C4-2B (cell line): ENCODE results near the gene CCL18.
"Not testable (repeated sequence)": the region's sequence is repeated elsewhere in the genome, so short reads cannot be mapped to it uniquely, and the experiment has no call there.

Source experiments
- H3K27ac ChIP-seq: fragments of 450-650 bp; 2 replicates; pipeline ENCODE4 v1.5.1; 2017
- ZFX ChIP-seq: fragments of 450-650 bp; IDR thresholded peaks from 2 replicates; pipeline ENCODE4 v1.6.1; 2017
- TF ChIP-seq, protein P1 (sequence below): fragments of 450-650 bp; conservative IDR thresholded peaks from 2 replicates; pipeline ENCODE4 v1.5.1; 2017; ENCODE audit warnings: mild to moderate bottlenecking

Gene CCL18

DNA sequence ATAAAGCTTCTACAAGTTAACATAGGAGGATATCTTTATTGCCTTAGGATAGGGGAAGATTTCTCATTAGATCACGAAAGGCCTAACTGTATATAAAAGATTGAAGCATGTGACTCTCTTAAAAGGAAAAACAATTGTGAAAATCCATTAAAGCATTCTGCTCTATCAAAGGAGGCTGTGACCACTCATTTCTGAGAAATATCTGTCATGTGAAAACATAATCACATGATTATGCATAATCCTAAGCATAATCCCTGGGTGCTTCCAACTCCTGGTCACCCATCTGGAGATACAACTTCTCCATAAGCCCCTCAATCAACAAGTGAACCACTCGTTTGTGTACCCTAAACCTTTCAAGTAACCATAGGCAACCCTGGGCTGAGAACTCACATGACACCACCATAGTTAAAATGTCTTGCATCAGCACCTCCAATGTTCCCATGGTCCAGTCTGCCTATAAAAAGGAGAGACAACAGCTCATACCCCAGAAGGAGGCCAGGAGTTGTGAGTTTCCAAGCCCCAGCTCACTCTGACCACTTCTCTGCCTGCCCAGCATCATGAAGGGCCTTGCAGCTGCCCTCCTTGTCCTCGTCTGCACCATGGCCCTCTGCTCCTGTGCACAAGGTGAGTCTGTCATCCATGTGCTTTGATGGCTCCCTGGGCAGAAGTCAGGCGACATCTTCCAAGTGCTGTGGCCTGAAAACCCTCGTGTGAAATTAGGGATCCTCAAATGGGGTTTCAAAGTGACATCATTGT, at the start of gene CCL18:
Gene CCL18 (plus strand): TSS at position 487 of the 756 bp plus-strand sequence. CDS start 71 bp downstream, at position 558.
- no peak within 1 kb of the TSS for H3K27ac ChIP-seq
- TF ChIP-seq, protein P1, sequence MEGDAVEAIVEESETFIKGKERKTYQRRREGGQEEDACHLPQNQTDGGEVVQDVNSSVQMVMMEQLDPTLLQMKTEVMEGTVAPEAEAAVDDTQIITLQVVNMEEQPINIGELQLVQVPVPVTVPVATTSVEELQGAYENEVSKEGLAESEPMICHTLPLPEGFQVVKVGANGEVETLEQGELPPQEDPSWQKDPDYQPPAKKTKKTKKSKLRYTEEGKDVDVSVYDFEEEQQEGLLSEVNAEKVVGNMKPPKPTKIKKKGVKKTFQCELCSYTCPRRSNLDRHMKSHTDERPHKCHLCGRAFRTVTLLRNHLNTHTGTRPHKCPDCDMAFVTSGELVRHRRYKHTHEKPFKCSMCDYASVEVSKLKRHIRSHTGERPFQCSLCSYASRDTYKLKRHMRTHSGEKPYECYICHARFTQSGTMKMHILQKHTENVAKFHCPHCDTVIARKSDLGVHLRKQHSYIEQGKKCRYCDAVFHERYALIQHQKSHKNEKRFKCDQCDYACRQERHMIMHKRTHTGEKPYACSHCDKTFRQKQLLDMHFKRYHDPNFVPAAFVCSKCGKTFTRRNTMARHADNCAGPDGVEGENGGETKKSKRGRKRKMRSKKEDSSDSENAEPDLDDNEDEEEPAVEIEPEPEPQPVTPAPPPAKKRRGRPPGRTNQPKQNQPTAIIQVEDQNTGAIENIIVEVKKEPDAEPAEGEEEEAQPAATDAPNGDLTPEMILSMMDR: no peak

DNA sequence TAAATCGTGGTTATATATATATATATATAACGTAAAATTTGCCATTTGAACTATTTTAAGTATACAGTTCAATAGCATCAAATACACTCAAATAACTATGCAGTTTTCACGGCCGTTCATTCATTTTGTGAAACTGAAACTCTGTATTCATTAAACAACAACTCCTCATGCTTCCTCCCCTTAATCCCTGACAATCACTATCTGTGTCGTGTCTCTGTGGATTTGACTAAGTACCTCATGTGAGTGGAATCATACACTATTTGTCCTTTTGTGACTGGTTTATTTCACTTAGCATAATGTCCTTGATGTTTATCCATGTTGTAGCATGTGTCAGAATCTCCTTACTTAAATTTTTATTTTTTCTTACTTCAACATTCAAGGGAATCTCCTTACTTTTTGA, 49.1 kb upstream of the CCL18 start:
- TF ChIP-seq, protein P1: no peak
- TF ChIP-seq ZFX: no peak
- H3K27ac ChIP-seq: no peak overlapping the region

- not testable (repeated sequence) for H3K27ac ChIP-seq
Observed at GRCh38 chr17:36015895-36016294, 48.2 kb upstream of the CCL18 start.

DNA sequence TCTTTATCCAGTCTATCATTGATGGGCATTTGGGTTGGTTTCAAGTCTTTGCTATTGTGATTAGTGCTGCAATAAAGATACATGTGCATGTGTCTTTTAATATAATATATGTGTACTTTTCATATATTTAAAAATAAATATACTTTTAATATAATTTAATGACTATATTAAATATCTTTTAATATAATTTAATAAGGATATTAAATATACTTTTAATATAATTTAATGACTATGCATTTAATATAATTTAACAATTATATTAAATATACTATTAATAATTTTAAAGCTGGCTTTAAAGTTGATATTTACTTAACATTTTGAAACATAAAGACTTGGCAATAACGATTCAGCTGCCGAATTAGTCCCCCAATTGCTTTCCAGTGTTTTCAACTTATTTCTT, 47.5 kb upstream of the CCL18 start:
- TF ChIP-seq ZFX: no peak
- TF ChIP-seq, protein P1: no peak
- H3K27ac ChIP-seq: no peak overlapping the region

- TF ChIP-seq ZFX: no peak
- TF ChIP-seq, protein P1: no peak
- no peak within 1 kb of the TSS for H3K27ac ChIP-seq
Observed at GRCh38 chr17:36017799-36018198, 46.3 kb upstream of the CCL18 start, which contains the start of gene CCL23. CCL23 (minus strand) TSS chr17:36017972; CDS start chr17:36017897, 75 bp downstream.

- TF ChIP-seq, protein P1: no peak
- no peak for TF ChIP-seq ZFX
- H3K27ac ChIP-seq: no peak overlapping the region
Observed at GRCh38 chr17:36019423-36019822, 44.6 kb upstream of the CCL18 start.

DNA sequence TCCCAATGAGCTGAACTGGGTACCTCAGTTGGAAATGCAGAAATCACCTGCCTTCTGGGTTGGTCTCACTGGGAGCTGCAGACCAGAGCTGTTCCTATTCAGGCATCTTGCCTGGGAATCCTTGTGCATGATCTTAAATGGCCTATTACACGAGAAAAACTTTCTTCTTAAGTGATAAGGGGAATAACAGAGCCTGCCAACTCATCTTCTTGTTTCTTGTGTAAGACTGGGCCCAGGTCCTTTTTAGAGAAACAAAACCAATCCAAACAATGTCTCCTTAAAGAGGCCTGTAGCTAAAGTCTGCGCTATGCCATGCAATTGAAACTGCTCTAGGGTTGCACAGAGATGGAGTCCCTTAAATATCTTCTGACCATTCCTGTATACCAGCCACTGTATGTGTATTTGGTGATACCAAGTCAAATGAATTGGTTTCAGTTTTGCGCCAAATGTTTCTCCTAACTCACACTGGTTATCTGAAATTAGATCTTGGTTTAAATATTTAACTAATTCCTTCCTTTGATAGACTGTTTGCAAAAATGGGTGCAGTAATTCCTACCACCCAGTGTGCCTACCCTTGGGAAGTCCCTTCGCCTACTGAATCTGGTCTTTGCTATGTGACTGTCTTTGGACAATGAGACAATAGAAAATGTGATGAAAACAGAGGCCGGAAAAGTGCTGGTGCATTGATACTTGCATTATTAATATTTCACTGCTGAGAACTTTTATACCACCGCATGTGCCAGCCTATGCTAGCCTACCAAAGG, 39.8 kb upstream of the CCL18 start:
- H3K27ac ChIP-seq: no peak overlapping the region
- TF ChIP-seq, protein P1: no peak
- TF ChIP-seq ZFX: no peak
